Stimulated activated CD8-positive, alpha-beta memory T cell treated with anti-CD3 and anti-CD28 coated beads, Interleukin-7, amount 100 ng/mL, for 4 hours (primary cell): ENCODE results near the gene CCDC112.
A peak's percentile ranks its signal among the peaks of the same experiment; 100 is the strongest.
"Not testable (repeated sequence)": the region's sequence is repeated elsewhere in the genome, so short reads cannot be mapped to it uniquely, and the experiment has no call there.

Experiments
- DNase-seq, 2 donors: peaks; one replicate each; pipeline ENCODE4 v3.0.0-alpha.2; 2020; ENCODE audit warnings: low read depth in 2 of 2

The CCDC112 gene

GRCh38 chr5:115262321-115263077, 34.0 kb downstream of the CCDC112 start, which contains the start of gene PGGT1B:
Gene PGGT1B (minus strand): TSS chr5:115262877. CDS start chr5:115262851, 26 bp downstream.
- DNase-seq = peak; percentile 46 to 64

- no peak for DNase-seq
Observed at GRCh38 chr5:115262011-115262320, 34.5 kb downstream of the CCDC112 start.

GRCh38 chr5:115260248-115260647, 36.2 kb downstream of the CCDC112 start:
- no peak for DNase-seq

GRCh38 chr5:115257981-115258380, 38.5 kb downstream of the CCDC112 start:
- DNase-seq = no peak

- DNase-seq = not testable (repeated sequence)
Observed at GRCh38 chr5:115249379-115249778, 47.1 kb downstream of the CCDC112 start.

- no peak for DNase-seq
Observed at GRCh38 chr5:115246361-115246991, 50.0 kb downstream of the CCDC112 start.

- DNase-seq = no peak
Observed at GRCh38 chr5:115243412-115243811, 53.0 kb downstream of the CCDC112 start.

- no peak for DNase-seq
Observed at GRCh38 chr5:115241881-115242642, 54.4 kb downstream of the CCDC112 start.

GRCh38 chr5:115237066-115237465, 59.4 kb downstream of the CCDC112 start:
- DNase-seq = no peak

- no peak for DNase-seq
Observed at GRCh38 chr5:115236599-115236998, 59.9 kb downstream of the CCDC112 start.

- DNase-seq = no peak
Observed at GRCh38 chr5:115231598-115231997, 64.9 kb downstream of the CCDC112 start.

GRCh38 chr5:115229606-115230005, 66.8 kb downstream of the CCDC112 start:
- DNase-seq = no peak

GRCh38 chr5:115227281-115227680, 69.2 kb downstream of the CCDC112 start:
- no peak for DNase-seq
